Gastroesophageal sphincter (tissue), 4 donors: ENCODE measurements around the gene KRIT1. TPM values are rescaled to one million over a fixed set of nuclear protein-coding genes. Genes with fewer than 3 reads are reported as not detected.

Experiments used
- ATAC-seq: fragments of 150-250 bp; one replicate; pipeline ENCODE4 v1.9.1; 2016; ENCODE audit warnings: mild to moderate bottlenecking, moderate library complexity
- H3K27ac ChIP-seq, 4 donors: fragments of 200-600 bp; sonication (generic) in 3 of 4; 1 replicate in 3 of 4; 2 replicates in 1 of 4; pipeline ENCODE4 v1.5.1; 2016 to 2019
- H3K27me3 ChIP-seq: fragments of 200-600 bp; sonication (generic); one replicate; pipeline ENCODE4 v1.5.1; 2019
- H3K36me3 ChIP-seq, 2 donors: fragments of 200-600 bp; sonication (generic); one replicate each; pipeline ENCODE4 v1.5.1; 2019; ENCODE audit warnings: control low read depth in 1 of 2
- H3K4me1 ChIP-seq, 3 donors: fragments of 200-600 bp; sonication (generic); 1 replicate in 2 of 3; 2 replicates in 1 of 3; pipeline ENCODE4 v1.5.1; 2016 to 2019; ENCODE audit warnings: control low read depth in 2 of 3
- H3K4me3 ChIP-seq, 2 donors: fragments of 200-600 bp; sonication (generic); one replicate each; pipeline ENCODE4 v1.5.1; 2019; ENCODE audit warnings: mild to moderate bottlenecking in 1 of 2, moderate library complexity in 1 of 2
- H3K9me3 ChIP-seq, 3 donors: fragments of 200-600 bp; sonication (generic); one replicate each; pipeline ENCODE4 v1.5.1; 2017 to 2019; ENCODE audit warnings: control low read depth in 2 of 3
- CTCF ChIP-seq, 4 experiments: fragments of 200-600 bp in 2 of 4; fragments of 450-650 bp in 2 of 4; sonication (generic) in 1 of 4; IDR thresholded peaks; one replicate each; pipeline ENCODE4 v1.5.1; 2017 to 2019; ENCODE audit warnings: antibody characterized with exemption in 4 of 4, mild to moderate bottlenecking in 2 of 4, moderate library complexity in 2 of 4
- EP300 ChIP-seq: sonication (generic); formaldehyde crosslinking; IDR thresholded peaks from one replicate; pipeline ENCODE4 v1.6.1; 2017; ENCODE audit warnings: antibody characterized with exemption, mild to moderate bottlenecking
- POLR2A ChIP-seq, 2 donors: fragments of 450-650 bp; IDR thresholded peaks; one replicate each; pipeline ENCODE4 v1.6.1; 2017; ENCODE audit warnings: antibody characterized with exemption in 2 of 2, mild to moderate bottlenecking in 2 of 2, moderate library complexity in 1 of 2
- POLR2AphosphoS5 ChIP-seq: sonication (generic); formaldehyde crosslinking; IDR thresholded peaks from one replicate; pipeline ENCODE4 v1.6.1; 2017; ENCODE audit warnings: antibody characterized with exemption
- WGBS, 2 donors: methylation state at CpG; one replicate each; pipeline ENCODE4 v1.1.5; 2018; ENCODE audit warnings: low coverage in 1 of 2; 5-methylcytosine and 5-hydroxymethylcytosine counted together
- small RNA-seq, 4 donors: library from RNA; depleted of rRNA; stranded (forward); fragments of <200 nt; gene quantifications; one replicate each; pipeline ENCODE3, GENCODE V24; 2016
- total RNA-seq, 4 donors: library from RNA; depleted of rRNA; stranded (reverse); fragments of >200 nt; gene quantifications; one replicate each; pipeline ENCODE4 v1.1.0, GENCODE V29; 2016

KRIT1 gene
- total RNA-seq, 4 donors from 2014 or later: 37.1 to 74.2 (median 66.3) TPM

GRCh38 chr7:92155108-92155739 is 90.5 kb downstream of the KRIT1 start:
- H3K4me3 ChIP-seq: no peak overlapping the region
- TF ChIP-seq EP300 (no peak), POLR2A (IDR thresholded peaks at IDR 0.05) (no peak), CTCF (IDR thresholded peaks at IDR 0.05) (no peak), POLR2AphosphoS5 (no peak)
- 100% methylated on average over 1 of the region's 1 CpG for WGBS, 2 donors
- H3K9me3 ChIP-seq: no peaks in the 10 kb centered on the region
- no peaks in the 10 kb centered on the region for H3K36me3 ChIP-seq
- ATAC-seq: no peak
- no peaks in the 10 kb centered on the region for H3K27me3 ChIP-seq
- no peak overlapping the region for H3K27ac ChIP-seq
- no peaks in the 10 kb centered on the region for H3K4me1 ChIP-seq

- no peak overlapping the region for H3K4me3 ChIP-seq
- ATAC-seq: no peak
- 50 to 58% methylated on average over 1 of the region's 1 CpG for WGBS, 2 donors
- H3K9me3 ChIP-seq: no peaks in the 10 kb centered on the region
- H3K36me3 ChIP-seq: no peaks in the 10 kb centered on the region
- H3K27ac ChIP-seq: no peak overlapping the region
- H3K4me1 ChIP-seq: no peaks in the 10 kb centered on the region
- TF ChIP-seq POLR2AphosphoS5 (no peak), POLR2A (IDR thresholded peaks at IDR 0.05) (no peak), CTCF (IDR thresholded peaks at IDR 0.05) (no peak), EP300 (no peak)
- H3K27me3 ChIP-seq: no peaks in the 10 kb centered on the region
Measured at GRCh38 chr7:92150450-92151017, 95.2 kb downstream of the KRIT1 start.

- no peaks in the 10 kb centered on the region for H3K4me1 ChIP-seq
- 88 to 93% methylated on average over 4 to 5 of the region's 5 CpGs for WGBS, 2 donors
- H3K27ac ChIP-seq: no peak overlapping the region
- TF ChIP-seq POLR2AphosphoS5 (no peak), POLR2A (IDR thresholded peaks at IDR 0.05) (no peak), EP300 (no peak), CTCF (IDR thresholded peaks at IDR 0.05) (no peak)
- H3K4me3 ChIP-seq: no peak overlapping the region
- no peaks in the 10 kb centered on the region for H3K9me3 ChIP-seq
- H3K36me3 ChIP-seq: no peaks in the 10 kb centered on the region
- no peaks in the 10 kb centered on the region for H3K27me3 ChIP-seq
- no peak for ATAC-seq
Measured at GRCh38 chr7:92149736-92150239, 95.9 kb downstream of the KRIT1 start.

Small RNAs within 50 kb of the gene (small RNA-seq; reads per million reads assigned to genes)
- gene MIR1285-1 (0 reads per million in 4 donors), gene RF00019 (0 reads per million in 4 donors)

Other genes with a start within 250 kb of the KRIT1 start
- 10 to 100 TPM; 27.7 to 48.3 (median 37.9) TPM for gene CYP51A1, start 111.4 kb downstream of the KRIT1 start, total RNA-seq
- under 1 TPM in 2 of 4 donors, not detected in 2; 0.13 to 0.23 TPM for gene LRRD1, start 66.8 kb downstream of the KRIT1 start, total RNA-seq
- gene ANKIB1, start 60 bp upstream of the KRIT1 start, total RNA-seq: 10 to 100 TPM; 35.0 to 42.0 (median 39.1) TPM
- gene GATAD1, start 201.6 kb upstream of the KRIT1 start, total RNA-seq: 10 to 100 TPM; 25.5 to 57.7 (median 32.2) TPM
- not detected for gene ERVW-1, start 232.0 kb upstream of the KRIT1 start, total RNA-seq